ENCODE measurements around the gene FGF14. TPM values are rescaled to one million over a fixed set of nuclear protein-coding genes. Genes with fewer than 3 reads are reported as not detected.

FGF14 gene
- total and polyA plus RNA-seq, 2 experiments from 2014 or later = 0.03 TPM; not detected in 1

DNA sequence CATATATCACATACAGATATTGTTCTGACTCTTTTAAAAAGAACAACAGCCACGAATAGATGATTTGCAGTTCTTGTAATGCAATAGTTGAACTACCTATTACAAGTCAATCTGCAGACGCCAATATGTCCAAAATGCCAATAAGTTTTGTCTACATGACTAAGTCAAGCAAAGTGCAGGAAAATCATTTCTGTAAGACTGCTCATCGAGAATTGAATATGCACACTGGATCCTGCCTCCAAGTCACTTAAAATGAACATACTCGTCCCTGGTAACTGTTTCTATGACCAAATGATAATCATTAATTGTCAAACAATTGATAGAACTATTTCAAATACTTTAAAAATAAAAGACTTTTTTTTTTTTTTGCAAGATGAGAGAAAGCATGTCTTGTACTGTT lies 573.7 kb downstream of the FGF14 start:
- Histone ChIP-seq H3K4me3 (no peak overlapping the region), H3K4me2 (no peak overlapping the region), H3K79me2 (replicated peaks; ENCODE audit: insufficient read depth) (no peaks in the 10 kb centered on the region), H4K20me1 (replicated peaks; ENCODE audit: insufficient read depth) (no peaks in the 10 kb centered on the region), H3K27ac (ENCODE audit: low read depth) (no peak overlapping the region), H3K36me3 (ENCODE audit: insufficient read depth) (no peaks in the 10 kb centered on the region), H3K4me1 (ENCODE audit: insufficient read depth) (no peaks in the 10 kb centered on the region), H2AFZ (no peak overlapping the region), H3F3A (replicated peaks; ENCODE audit: low read depth) (no peaks in the 10 kb centered on the region), H3K27me3 (ENCODE audit: insufficient read depth) (no peaks in the 10 kb centered on the region), H3K9me2 (ENCODE audit: insufficient read depth) (no peaks in the 10 kb centered on the region)
- Mint-ChIP-seq H3K4me3 (no peak overlapping the region), H3K4me1 (no peaks in the 10 kb centered on the region), H3K36me3 (ENCODE audit: low read depth) (peaks cover 4% of the 10 kb centered on the region), H3K27ac (no peak overlapping the region), H3K9me3 (peaks cover 4% of the 10 kb centered on the region), H3K27me3 (ENCODE audit: insufficient read depth, low read depth, poor library complexity) (no peaks in the 10 kb centered on the region)
- ATAC-seq (no peak), DNase-seq (ENCODE audit: low spot score) (no peak)
- TF ChIP-seq JUNB (IDR thresholded peaks at IDR 0.05; ENCODE audit: unreplicated experiment) = no peak
- no peak for TF ChIP-seq ZNF331 (CRISPR knock-in tag; IDR thresholded peaks at IDR 0.05; ENCODE audit: low read depth)
- TF ChIP-seq, protein P1, sequence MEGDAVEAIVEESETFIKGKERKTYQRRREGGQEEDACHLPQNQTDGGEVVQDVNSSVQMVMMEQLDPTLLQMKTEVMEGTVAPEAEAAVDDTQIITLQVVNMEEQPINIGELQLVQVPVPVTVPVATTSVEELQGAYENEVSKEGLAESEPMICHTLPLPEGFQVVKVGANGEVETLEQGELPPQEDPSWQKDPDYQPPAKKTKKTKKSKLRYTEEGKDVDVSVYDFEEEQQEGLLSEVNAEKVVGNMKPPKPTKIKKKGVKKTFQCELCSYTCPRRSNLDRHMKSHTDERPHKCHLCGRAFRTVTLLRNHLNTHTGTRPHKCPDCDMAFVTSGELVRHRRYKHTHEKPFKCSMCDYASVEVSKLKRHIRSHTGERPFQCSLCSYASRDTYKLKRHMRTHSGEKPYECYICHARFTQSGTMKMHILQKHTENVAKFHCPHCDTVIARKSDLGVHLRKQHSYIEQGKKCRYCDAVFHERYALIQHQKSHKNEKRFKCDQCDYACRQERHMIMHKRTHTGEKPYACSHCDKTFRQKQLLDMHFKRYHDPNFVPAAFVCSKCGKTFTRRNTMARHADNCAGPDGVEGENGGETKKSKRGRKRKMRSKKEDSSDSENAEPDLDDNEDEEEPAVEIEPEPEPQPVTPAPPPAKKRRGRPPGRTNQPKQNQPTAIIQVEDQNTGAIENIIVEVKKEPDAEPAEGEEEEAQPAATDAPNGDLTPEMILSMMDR (conservative IDR thresholded peaks at IDR 0.05; ENCODE audit: low read depth in 2 of 2) = no peak
- TF ChIP-seq EZH2 (IDR thresholded peaks at IDR 0.05; ENCODE audit: low read depth, unreplicated experiment) = no peak
- TF ChIP-seq STAT1 (IDR thresholded peaks at IDR 0.05; ENCODE audit: unreplicated experiment) = no peak
- no peak for TF ChIP-seq NANOG (IDR thresholded peaks at IDR 0.05; ENCODE audit: borderline replicate concordance)
- no peak for TF ChIP-seq POLR2AphosphoS5 (IDR thresholded peaks at IDR 0.05; ENCODE audit: low read depth)
- no peak for TF ChIP-seq ETS1 (IDR thresholded peaks at IDR 0.05)
- no peak for TF ChIP-seq ZNF114 (CRISPR knock-in tag; IDR thresholded peaks at IDR 0.05)
- TF ChIP-seq CREB1 (CRISPR knock-in tag; IDR thresholded peaks at IDR 0.05; ENCODE audit: low read depth) = no peak
- TF ChIP-seq ZNF462 (CRISPR knock-in tag; IDR thresholded peaks at IDR 0.05) = no peak
- TF ChIP-seq EZH2phosphoT487 (IDR thresholded peaks at IDR 0.05; ENCODE audit: unreplicated experiment) = no peak
- TF ChIP-seq REST (IDR thresholded peaks at IDR 0.05; ENCODE audit: unreplicated experiment) = no peak

Measured in GM23338 (cell line).